ENCODE measurements around the gene SLC8A3.

DNA sequence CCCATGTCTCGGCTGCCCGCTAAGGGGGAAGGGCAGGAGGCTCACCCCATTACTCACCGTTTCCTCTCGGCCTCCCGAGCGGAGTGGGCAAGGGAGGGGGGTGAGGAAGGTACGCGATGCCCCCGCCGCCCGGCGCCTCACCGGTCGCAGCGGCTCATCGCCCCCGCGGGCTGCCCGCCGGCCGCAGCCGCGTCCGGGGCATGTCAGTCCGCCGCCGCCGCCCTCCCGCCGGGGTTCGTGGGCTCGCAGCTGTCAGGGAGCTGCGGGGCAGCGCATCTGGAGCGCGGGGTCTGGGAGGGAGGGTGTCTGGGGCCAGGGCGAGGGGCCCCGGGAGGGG lies 461 bp downstream of the SLC8A3 start:
- TF ChIP-seq, protein P1, sequence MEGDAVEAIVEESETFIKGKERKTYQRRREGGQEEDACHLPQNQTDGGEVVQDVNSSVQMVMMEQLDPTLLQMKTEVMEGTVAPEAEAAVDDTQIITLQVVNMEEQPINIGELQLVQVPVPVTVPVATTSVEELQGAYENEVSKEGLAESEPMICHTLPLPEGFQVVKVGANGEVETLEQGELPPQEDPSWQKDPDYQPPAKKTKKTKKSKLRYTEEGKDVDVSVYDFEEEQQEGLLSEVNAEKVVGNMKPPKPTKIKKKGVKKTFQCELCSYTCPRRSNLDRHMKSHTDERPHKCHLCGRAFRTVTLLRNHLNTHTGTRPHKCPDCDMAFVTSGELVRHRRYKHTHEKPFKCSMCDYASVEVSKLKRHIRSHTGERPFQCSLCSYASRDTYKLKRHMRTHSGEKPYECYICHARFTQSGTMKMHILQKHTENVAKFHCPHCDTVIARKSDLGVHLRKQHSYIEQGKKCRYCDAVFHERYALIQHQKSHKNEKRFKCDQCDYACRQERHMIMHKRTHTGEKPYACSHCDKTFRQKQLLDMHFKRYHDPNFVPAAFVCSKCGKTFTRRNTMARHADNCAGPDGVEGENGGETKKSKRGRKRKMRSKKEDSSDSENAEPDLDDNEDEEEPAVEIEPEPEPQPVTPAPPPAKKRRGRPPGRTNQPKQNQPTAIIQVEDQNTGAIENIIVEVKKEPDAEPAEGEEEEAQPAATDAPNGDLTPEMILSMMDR (IDR thresholded peaks at IDR 0.05 in 2 of 3, conservative IDR thresholded peaks at IDR 0.05 in 1 of 3; ENCODE audit: borderline replicate concordance in 1 of 3, insufficient read depth in 1 of 3, low read depth in 2 of 3, low read length in 2 of 3) = no peak
- TF ChIP-seq TCF7L2 (IDR thresholded peaks at IDR 0.05; ENCODE audit: borderline replicate concordance, extremely low read depth, insufficient read depth, insufficient read length) (no peak), YY1 (IDR thresholded peaks at IDR 0.05; ENCODE audit: extremely low read depth, insufficient replicate concordance, low read depth, low read length) (no peak), EZH2phosphoT487 (IDR thresholded peaks at IDR 0.05; ENCODE audit: borderline replicate concordance) (no peak), SP1 (IDR thresholded peaks at IDR 0.05; ENCODE audit: low read depth) (no peak), ZNF274 (IDR thresholded peaks at IDR 0.05; ENCODE audit: low read depth, low read length) (no peak), POLR2A (IDR thresholded peaks at IDR 0.05; ENCODE audit: borderline replicate concordance, extremely low read depth, insufficient read depth, insufficient read length) (no peak), EZH2 (IDR thresholded peaks at IDR 0.05) (no peak), ZFX (IDR thresholded peaks at IDR 0.05) (no peak), POLR2AphosphoS5 (IDR thresholded peaks at IDR 0.05; ENCODE audit: low read depth, low read length) (no peak)
- TF ChIP-seq, protein P2, sequence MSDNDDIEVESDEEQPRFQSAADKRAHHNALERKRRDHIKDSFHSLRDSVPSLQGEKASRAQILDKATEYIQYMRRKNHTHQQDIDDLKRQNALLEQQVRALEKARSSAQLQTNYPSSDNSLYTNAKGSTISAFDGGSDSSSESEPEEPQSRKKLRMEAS (IDR thresholded peaks at IDR 0.05) = no peak
- TF ChIP-seq, protein P3, sequence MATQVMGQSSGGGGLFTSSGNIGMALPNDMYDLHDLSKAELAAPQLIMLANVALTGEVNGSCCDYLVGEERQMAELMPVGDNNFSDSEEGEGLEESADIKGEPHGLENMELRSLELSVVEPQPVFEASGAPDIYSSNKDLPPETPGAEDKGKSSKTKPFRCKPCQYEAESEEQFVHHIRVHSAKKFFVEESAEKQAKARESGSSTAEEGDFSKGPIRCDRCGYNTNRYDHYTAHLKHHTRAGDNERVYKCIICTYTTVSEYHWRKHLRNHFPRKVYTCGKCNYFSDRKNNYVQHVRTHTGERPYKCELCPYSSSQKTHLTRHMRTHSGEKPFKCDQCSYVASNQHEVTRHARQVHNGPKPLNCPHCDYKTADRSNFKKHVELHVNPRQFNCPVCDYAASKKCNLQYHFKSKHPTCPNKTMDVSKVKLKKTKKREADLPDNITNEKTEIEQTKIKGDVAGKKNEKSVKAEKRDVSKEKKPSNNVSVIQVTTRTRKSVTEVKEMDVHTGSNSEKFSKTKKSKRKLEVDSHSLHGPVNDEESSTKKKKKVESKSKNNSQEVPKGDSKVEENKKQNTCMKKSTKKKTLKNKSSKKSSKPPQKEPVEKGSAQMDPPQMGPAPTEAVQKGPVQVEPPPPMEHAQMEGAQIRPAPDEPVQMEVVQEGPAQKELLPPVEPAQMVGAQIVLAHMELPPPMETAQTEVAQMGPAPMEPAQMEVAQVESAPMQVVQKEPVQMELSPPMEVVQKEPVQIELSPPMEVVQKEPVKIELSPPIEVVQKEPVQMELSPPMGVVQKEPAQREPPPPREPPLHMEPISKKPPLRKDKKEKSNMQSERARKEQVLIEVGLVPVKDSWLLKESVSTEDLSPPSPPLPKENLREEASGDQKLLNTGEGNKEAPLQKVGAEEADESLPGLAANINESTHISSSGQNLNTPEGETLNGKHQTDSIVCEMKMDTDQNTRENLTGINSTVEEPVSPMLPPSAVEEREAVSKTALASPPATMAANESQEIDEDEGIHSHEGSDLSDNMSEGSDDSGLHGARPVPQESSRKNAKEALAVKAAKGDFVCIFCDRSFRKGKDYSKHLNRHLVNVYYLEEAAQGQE (IDR thresholded peaks at IDR 0.05; ENCODE audit: low read depth) = no peak
